GM18519 (cell line): ENCODE measurements around the gene APP.

Experiments
- ATAC-seq: cut with Tn5 transposase; IDR thresholded peaks from one replicate; pipeline ENCODE4 v1.9.1; 2021; ENCODE audit warnings: mild to moderate bottlenecking, moderate library complexity; ENCODE audit not compliant: unreplicated experiment, low FRiP score

APP gene

GRCh38 chr21:26072666-26073615 lies 97.6 kb downstream of the APP start:
- no peak for ATAC-seq

GRCh38 chr21:26070822-26071425 lies 99.6 kb downstream of the APP start:
- no peak for ATAC-seq

- ATAC-seq = no peak
Observed at GRCh38 chr21:26070121-26070520, 100.4 kb downstream of the APP start.

- no peak for ATAC-seq
Observed at GRCh38 chr21:26068776-26069175, 101.8 kb downstream of the APP start.

- ATAC-seq = no peak
Observed at GRCh38 chr21:26067836-26068594, 102.6 kb downstream of the APP start.

- no peak for ATAC-seq
Observed at GRCh38 chr21:26064506-26064905, 106.1 kb downstream of the APP start.

GRCh38 chr21:26061437-26061836 lies 109.1 kb downstream of the APP start:
- no peak for ATAC-seq

GRCh38 chr21:26060335-26061115 lies 110.0 kb downstream of the APP start:
- no peak for ATAC-seq

GRCh38 chr21:26057477-26058170 lies 112.9 kb downstream of the APP start:
- no peak for ATAC-seq

GRCh38 chr21:26055841-26056264 lies 114.7 kb downstream of the APP start:
- no peak for ATAC-seq

- no peak for ATAC-seq
Observed at GRCh38 chr21:26055010-26055409, 115.6 kb downstream of the APP start.

GRCh38 chr21:26052057-26052456 lies 118.5 kb downstream of the APP start:
- no peak for ATAC-seq

GRCh38 chr21:26050857-26051256 lies 119.7 kb downstream of the APP start:
- no peak for ATAC-seq

- ATAC-seq = no peak
Observed at GRCh38 chr21:26049803-26050202, 120.8 kb downstream of the APP start.

GRCh38 chr21:26047279-26047967 lies 123.1 kb downstream of the APP start:
- ATAC-seq = no peak

GRCh38 chr21:26043891-26044290 lies 126.7 kb downstream of the APP start:
- no peak for ATAC-seq

GRCh38 chr21:26042181-26042876 lies 128.2 kb downstream of the APP start:
- no peak for ATAC-seq

- ATAC-seq = no peak
Observed at GRCh38 chr21:26041431-26042180, 129.0 kb downstream of the APP start.
